GM12878 (cell line): ENCODE measurements around the gene FTO.

Experiments used
- CBX5 ChIP-seq: sonication (generic); IDR thresholded peaks from 2 replicates; pipeline ENCODE4 v1.6.1; 2016; ENCODE audit warnings: low read depth, moderate library complexity, mild to moderate bottlenecking, inconsistent platforms
- CTCF ChIP-seq, 3 experiments: IDR thresholded peaks in 2 of 3; conservative IDR thresholded peaks in 1 of 3; 2 replicates each; pipeline ENCODE4 v1.5.1; 2011; ENCODE audit warnings: low read depth in 3 of 3, low read length in 3 of 3, mild to moderate bottlenecking in 3 of 3, control low read depth in 2 of 3, moderate library complexity in 2 of 3, inconsistent platforms in 1 of 3, mixed read lengths in 1 of 3; ENCODE audit not compliant: control insufficient read depth in 2 of 3, insufficient read depth in 1 of 3; ENCODE audit errors: extremely low read depth in 1 of 3
- E2F4 ChIP-seq: IDR thresholded peaks from 2 replicates; pipeline ENCODE4 v1.6.1; 2012; ENCODE audit warnings: low read depth, low read length, improper control_type of control experiment
- NFYA ChIP-seq: IDR thresholded peaks from 2 replicates; pipeline ENCODE4 v1.6.1; 2011; ENCODE audit warnings: low read depth, mild to moderate bottlenecking, low read length, improper control_type of control experiment, borderline replicate concordance
- POLR2AphosphoS2 ChIP-seq: IDR thresholded peaks from 2 replicates; pipeline ENCODE4 v1.6.1; 2011; ENCODE audit warnings: low read depth, mild to moderate bottlenecking, low read length, improper control_type of control experiment, moderate library complexity
- SREBF2 ChIP-seq: IDR thresholded peaks from 2 replicates; pipeline ENCODE4 v1.6.1; 2012; ENCODE audit warnings: mild to moderate bottlenecking, low read length
- USF2 ChIP-seq: IDR thresholded peaks from 2 replicates; pipeline ENCODE4 v1.6.1; 2011; ENCODE audit warnings: low read depth, low read length, improper control_type of control experiment, borderline replicate concordance
- YY1 ChIP-seq: IDR thresholded peaks from 2 replicates; pipeline ENCODE4 v1.6.1; 2011; ENCODE audit warnings: low read depth, mild to moderate bottlenecking, low read length
- ZNF207 ChIP-seq: fragments of 450-650 bp; IDR thresholded peaks from 2 replicates; pipeline ENCODE4 v1.6.1; 2014; ENCODE audit warnings: antibody characterized with exemption, mild to moderate bottlenecking, borderline replicate concordance

- TF ChIP-seq POLR2AphosphoS2 (no peak), NFYA (no peak), USF2 (no peak), E2F4 (no peak), SREBF2 (no peak), CTCF (IDR thresholded peaks at IDR 0.05 in 2 of 3, conservative IDR thresholded peaks at IDR 0.05 in 1 of 3; ENCODE audit: control insufficient read depth in 2 of 3, extremely low read depth in 1 of 3, insufficient read depth in 1 of 3, low read depth in 3 of 3, low read length in 3 of 3) (no peak), YY1 (no peak), CBX5 (no peak), ZNF207 (no peak)
These were observed 440.6 kb downstream of the FTO start for GRCh38 chr16:54144572-54144947.
